Gastroesophageal sphincter (tissue), 3 donors: ENCODE data around the gene SPSB1.
A peak's percentile ranks its signal among the peaks of the same experiment; 100 is the strongest.

Experiments used
- EP300 ChIP-seq: sonication (generic); formaldehyde crosslinking; IDR thresholded peaks from one replicate; pipeline ENCODE4 v1.6.1; 2017; ENCODE audit warnings: antibody characterized with exemption, mild to moderate bottlenecking
- POLR2A ChIP-seq, 2 donors: fragments of 450-650 bp; IDR thresholded peaks; one replicate each; pipeline ENCODE4 v1.6.1; 2017; ENCODE audit warnings: antibody characterized with exemption in 2 of 2, mild to moderate bottlenecking in 2 of 2, moderate library complexity in 1 of 2
- POLR2AphosphoS5 ChIP-seq: sonication (generic); formaldehyde crosslinking; IDR thresholded peaks from one replicate; pipeline ENCODE4 v1.6.1; 2017; ENCODE audit warnings: antibody characterized with exemption
- TF ChIP-seq, protein P1 (sequence below), 4 experiments: fragments of 200-600 bp in 2 of 4; fragments of 450-650 bp in 2 of 4; sonication (generic) in 1 of 4; IDR thresholded peaks; one replicate each; pipeline ENCODE4 v1.5.1; 2017 to 2019; ENCODE audit warnings: antibody characterized with exemption in 4 of 4, mild to moderate bottlenecking in 2 of 4, moderate library complexity in 2 of 4

DNA sequence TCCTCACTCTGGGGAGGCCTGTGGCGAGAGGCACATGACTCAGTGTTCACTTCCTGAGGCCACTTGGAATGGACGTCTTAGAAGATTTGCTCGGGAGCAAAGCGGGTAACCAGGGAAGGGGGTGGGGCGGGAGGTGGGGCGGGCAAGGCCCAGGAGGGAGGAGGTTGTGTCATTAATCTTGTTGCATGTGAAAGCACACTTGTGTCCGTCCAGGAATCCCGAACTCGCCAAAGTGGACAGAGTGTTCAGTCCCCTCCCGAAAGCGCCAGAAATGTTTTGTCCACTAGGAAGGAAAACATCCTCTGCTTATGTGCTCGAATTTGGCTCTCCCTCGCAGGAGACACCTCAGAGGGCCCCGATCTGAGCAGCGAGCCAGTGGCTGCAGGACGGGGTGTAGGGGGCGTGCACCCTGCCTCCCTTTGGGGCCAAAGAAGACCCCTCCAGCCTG, 84.2 kb downstream of the SPSB1 start:
- TF ChIP-seq, protein P1, sequence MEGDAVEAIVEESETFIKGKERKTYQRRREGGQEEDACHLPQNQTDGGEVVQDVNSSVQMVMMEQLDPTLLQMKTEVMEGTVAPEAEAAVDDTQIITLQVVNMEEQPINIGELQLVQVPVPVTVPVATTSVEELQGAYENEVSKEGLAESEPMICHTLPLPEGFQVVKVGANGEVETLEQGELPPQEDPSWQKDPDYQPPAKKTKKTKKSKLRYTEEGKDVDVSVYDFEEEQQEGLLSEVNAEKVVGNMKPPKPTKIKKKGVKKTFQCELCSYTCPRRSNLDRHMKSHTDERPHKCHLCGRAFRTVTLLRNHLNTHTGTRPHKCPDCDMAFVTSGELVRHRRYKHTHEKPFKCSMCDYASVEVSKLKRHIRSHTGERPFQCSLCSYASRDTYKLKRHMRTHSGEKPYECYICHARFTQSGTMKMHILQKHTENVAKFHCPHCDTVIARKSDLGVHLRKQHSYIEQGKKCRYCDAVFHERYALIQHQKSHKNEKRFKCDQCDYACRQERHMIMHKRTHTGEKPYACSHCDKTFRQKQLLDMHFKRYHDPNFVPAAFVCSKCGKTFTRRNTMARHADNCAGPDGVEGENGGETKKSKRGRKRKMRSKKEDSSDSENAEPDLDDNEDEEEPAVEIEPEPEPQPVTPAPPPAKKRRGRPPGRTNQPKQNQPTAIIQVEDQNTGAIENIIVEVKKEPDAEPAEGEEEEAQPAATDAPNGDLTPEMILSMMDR (IDR thresholded peaks at IDR 0.05) = peak in 2 of 4 experiments; percentile 45 to 51
- peak in 1 of 2 donors; percentile 26 for TF ChIP-seq POLR2A (IDR thresholded peaks at IDR 0.05)
- TF ChIP-seq POLR2AphosphoS5 = peak; percentile 99
- peak; percentile 81 for TF ChIP-seq EP300
